Liver (tissue), 9 donors: ENCODE results near the gene RASGRF2. TPM values are rescaled to one million over a fixed set of nuclear protein-coding genes. Genes with fewer than 3 reads are reported as not detected.

Experiments
- DNase-seq: peaks from one replicate; pipeline ENCODE4 v3.0.0-alpha.2; 2017; ENCODE audit warnings: low spot score
- H3K27ac ChIP-seq, 2 donors: one replicate each; pipeline ENCODE4 v1.7.0; 2013; ENCODE audit warnings: inconsistent platforms in 2 of 2, low read length in 2 of 2, control low read depth in 1 of 2, low read depth in 1 of 2, mild to moderate bottlenecking in 1 of 2
- H3K27me3 ChIP-seq, 4 donors: one replicate each; pipeline versions ENCODE4 v1.6.1 to v1.7.0; 2013; ENCODE audit warnings: low read length in 3 of 4, inconsistent platforms in 1 of 4, mild to moderate bottlenecking in 1 of 4, moderate library complexity in 1 of 4; ENCODE audit not compliant: control insufficient read depth in 4 of 4, insufficient read depth in 4 of 4
- H3K36me3 ChIP-seq, 4 donors: one replicate each; pipeline versions ENCODE4 v1.6.1 to v1.7.0; 2013; ENCODE audit warnings: low read length in 3 of 4, mild to moderate bottlenecking in 3 of 4, low read depth in 1 of 4, moderate library complexity in 1 of 4; ENCODE audit not compliant: control insufficient read depth in 4 of 4, insufficient read depth in 3 of 4
- H3K4me1 ChIP-seq, 4 donors: one replicate each; pipeline versions ENCODE4 v1.6.1 to v1.7.0; 2013; ENCODE audit warnings: low read length in 3 of 4, mild to moderate bottlenecking in 3 of 4, moderate library complexity in 1 of 4; ENCODE audit not compliant: control insufficient read depth in 4 of 4, insufficient read depth in 4 of 4
- H3K4me3 ChIP-seq, 3 donors: one replicate each; pipeline versions ENCODE4 v1.6.1 to v1.7.0; 2013; ENCODE audit warnings: low read length in 3 of 3, control low read depth in 1 of 3, low read depth in 1 of 3, mild to moderate bottlenecking in 1 of 3
- H3K9ac ChIP-seq, 2 donors: one replicate each; pipeline ENCODE4 v1.7.0; 2013; ENCODE audit warnings: low read length in 2 of 2, mild to moderate bottlenecking in 2 of 2, moderate library complexity in 2 of 2, control low read depth in 1 of 2, low read depth in 1 of 2
- H3K9me3 ChIP-seq, 4 donors: one replicate each; pipeline versions ENCODE4 v1.6.1 to v1.7.0; 2013; ENCODE audit warnings: low read length in 3 of 4; ENCODE audit not compliant: control insufficient read depth in 4 of 4
- EGR1 ChIP-seq, 2 donors: IDR thresholded peaks; 2 replicates each; pipeline ENCODE4 v1.6.1; 2016 to 2018; ENCODE audit warnings: antibody characterized with exemption in 2 of 2, low read depth in 2 of 2
- FOXA1 ChIP-seq: IDR thresholded peaks from 2 replicates; pipeline ENCODE4 v1.6.1; 2016; ENCODE audit warnings: antibody characterized with exemption
- FOXA2 ChIP-seq: IDR thresholded peaks from 2 replicates; pipeline ENCODE4 v1.6.1; 2016; ENCODE audit warnings: antibody characterized with exemption
- GABPA ChIP-seq, 2 donors: IDR thresholded peaks in 1 of 2; conservative IDR thresholded peaks in 1 of 2; 2 replicates each; pipeline ENCODE4 v1.6.1; 2016; ENCODE audit warnings: antibody characterized with exemption in 2 of 2, mild to moderate bottlenecking in 1 of 2, moderate library complexity in 1 of 2
- HNF4A ChIP-seq, 2 donors: conservative IDR thresholded peaks; 2 replicates each; pipeline ENCODE4 v1.6.1; 2016; ENCODE audit warnings: antibody characterized with exemption in 2 of 2, mild to moderate bottlenecking in 2 of 2
- HNF4G ChIP-seq: IDR thresholded peaks from 2 replicates; pipeline ENCODE4 v1.6.1; 2016; ENCODE audit warnings: antibody characterized with exemption
- JUND ChIP-seq, 2 donors: IDR thresholded peaks; 2 replicates each; pipeline ENCODE4 v1.6.1; 2016; ENCODE audit warnings: antibody characterized with exemption in 2 of 2
- NR2F2 ChIP-seq: IDR thresholded peaks from 2 replicates; pipeline ENCODE4 v1.6.1; 2016; ENCODE audit warnings: antibody characterized with exemption
- RAD21 ChIP-seq, 2 donors: IDR thresholded peaks; 2 replicates each; pipeline ENCODE4 v1.6.1; 2016; ENCODE audit warnings: antibody characterized with exemption in 2 of 2, mild to moderate bottlenecking in 2 of 2
- RXRA ChIP-seq, 2 donors: IDR thresholded peaks; 2 replicates each; pipeline ENCODE4 v1.6.1; 2017 to 2018; ENCODE audit warnings: antibody characterized with exemption in 2 of 2, mild to moderate bottlenecking in 1 of 2
- SP1 ChIP-seq: IDR thresholded peaks from 2 replicates; pipeline ENCODE4 v1.6.1; 2018; ENCODE audit warnings: antibody characterized with exemption, mild to moderate bottlenecking
- TAF1 ChIP-seq: conservative IDR thresholded peaks from 2 replicates; pipeline ENCODE4 v1.6.1; 2016; ENCODE audit warnings: antibody characterized with exemption, mild to moderate bottlenecking
- YY1 ChIP-seq: IDR thresholded peaks from 2 replicates; pipeline ENCODE4 v1.6.1; 2016; ENCODE audit warnings: antibody characterized with exemption, mild to moderate bottlenecking
- WGBS: extraction: QIAGEN DNeasy Blood & Tissue Kit; methylation state at CpG from one replicate; pipeline ENCODE4 v1.1.7; 2013; 5-methylcytosine and 5-hydroxymethylcytosine counted together
- polyA plus RNA-seq, 2 donors: library from polyadenylated mRNA; stranded (reverse) in 1 of 2; unstranded in 1 of 2; fragments of 200-250 nt in 1 of 2; fragments of >200 nt in 1 of 2; fragmentation: Nextera tagmentation in 1 of 2; extraction: Ambion mirVana in 1 of 2; gene quantifications; one replicate each; pipeline versions ENCODE4 v1.2.1 to v1.2.3, GENCODE V29; 2013 to 2015
- total RNA-seq, 2 donors: library from RNA; depleted of rRNA; stranded (reverse); fragments of >200 nt; gene quantifications; one replicate each; pipeline ENCODE4 v1.2.3, GENCODE V29; 2014
- TF ChIP-seq, protein P1 (sequence below): IDR thresholded peaks from 2 replicates; pipeline ENCODE4 v1.6.1; 2016; ENCODE audit warnings: antibody characterized with exemption
- TF ChIP-seq, protein P2 (sequence below): IDR thresholded peaks from 2 replicates; pipeline ENCODE4 v1.6.1; 2016; ENCODE audit warnings: antibody characterized with exemption
- TF ChIP-seq, protein P3 (sequence below): fragments of 150-350 bp; IDR thresholded peaks from 2 replicates; pipeline ENCODE4 v1.5.1; 2017; ENCODE audit warnings: improper control_type of control experiment, low read depth, low read length; ENCODE audit not compliant: missing input control
- TF ChIP-seq, protein P4 (sequence below): IDR thresholded peaks from 2 replicates; pipeline ENCODE4 v1.6.1; 2016; ENCODE audit warnings: antibody characterized with exemption
- TF ChIP-seq, protein P5 (sequence below): IDR thresholded peaks from 2 replicates; pipeline ENCODE4 v1.6.1; 2016; ENCODE audit warnings: antibody characterized with exemption, mild to moderate bottlenecking
- donor health status: healthy.
- donor health status: healthy.
- donor health status: healthy.
- donor health status: healthy.
- donor health status: healthy.

RASGRF2 gene
- total and polyA plus RNA-seq, 4 donors: 0.12 to 3.3 (median 0.23) TPM

DNA sequence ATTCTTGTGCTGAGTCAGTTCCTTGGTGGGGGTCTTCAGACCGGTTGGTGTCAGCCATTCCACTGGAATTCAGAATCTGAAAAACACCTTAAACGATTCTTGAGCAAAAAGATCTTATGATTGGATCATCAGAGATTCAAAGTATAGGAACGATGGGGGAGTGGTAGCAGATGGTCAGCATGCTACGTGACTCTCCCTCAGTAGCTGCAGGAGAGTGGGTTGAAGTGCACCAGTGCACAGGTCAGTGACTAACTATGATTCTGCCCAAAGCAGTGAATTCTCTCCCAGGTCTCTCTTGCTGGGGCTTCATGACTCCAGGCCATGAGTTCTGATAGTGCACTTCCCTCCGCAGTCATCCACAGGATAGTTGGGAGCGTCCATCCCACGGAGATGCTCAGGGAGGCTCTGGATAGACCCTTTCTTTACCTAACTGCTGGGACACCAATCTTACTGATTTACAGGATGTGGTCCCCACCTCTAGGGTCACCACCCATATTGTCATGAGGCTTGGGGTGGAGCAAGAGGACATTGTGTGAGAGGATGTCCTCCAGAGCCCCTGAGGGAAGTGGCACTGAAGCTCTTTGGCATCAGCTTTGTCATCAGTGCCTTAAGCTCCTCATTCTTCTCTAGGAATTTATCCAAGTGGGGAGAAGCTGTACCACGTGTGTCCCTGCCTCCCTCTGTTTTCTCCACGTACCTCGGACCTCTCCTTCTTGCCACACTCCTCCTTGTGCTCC is 62.0 kb downstream of the RASGRF2 start:
- Histone ChIP-seq H3K36me3 (no peaks in the 10 kb centered on the region), H3K27me3 (no peaks in the 10 kb centered on the region), H3K9me3 (no peaks in the 10 kb centered on the region), H3K9ac (no peak overlapping the region), H3K4me1 (no peaks in the 10 kb centered on the region), H3K4me3 (no peak overlapping the region), H3K27ac (no peak overlapping the region)
- TF ChIP-seq SP1: no peak
- DNase-seq: no peak
- 87% methylated on average over 10 of the region's 10 CpGs for WGBS

DNA sequence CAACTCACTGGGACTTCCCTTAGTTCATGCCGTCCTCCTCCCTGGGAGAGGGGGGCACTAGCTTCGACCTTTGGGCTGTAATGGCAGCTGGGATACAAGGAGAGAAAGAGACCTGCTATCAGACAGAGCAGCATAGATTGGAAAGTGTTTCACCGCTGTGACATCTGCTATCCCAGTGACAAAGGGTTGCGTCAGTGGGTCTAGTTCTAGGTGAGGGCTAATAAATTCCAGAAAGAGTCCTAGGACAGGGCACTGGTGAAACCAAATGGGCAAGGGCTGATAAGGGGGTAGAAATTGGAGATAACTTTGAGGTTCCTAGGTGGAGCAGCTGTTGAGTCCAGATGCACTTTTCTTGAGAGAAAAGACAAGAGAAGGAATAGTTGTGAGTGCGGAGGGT is 62.5 kb downstream of the RASGRF2 start:
- no peaks in the 10 kb centered on the region for H3K9me3 ChIP-seq
- H3K27ac ChIP-seq: no peak overlapping the region
- DNase-seq: no peak
- 85% methylated on average over 5 of the region's 5 CpGs for WGBS
- no peak overlapping the region for H3K9ac ChIP-seq
- H3K4me3 ChIP-seq: no peak overlapping the region
- H3K27me3 ChIP-seq: no peaks in the 10 kb centered on the region
- H3K36me3 ChIP-seq: no peaks in the 10 kb centered on the region
- TF ChIP-seq, protein P1, sequence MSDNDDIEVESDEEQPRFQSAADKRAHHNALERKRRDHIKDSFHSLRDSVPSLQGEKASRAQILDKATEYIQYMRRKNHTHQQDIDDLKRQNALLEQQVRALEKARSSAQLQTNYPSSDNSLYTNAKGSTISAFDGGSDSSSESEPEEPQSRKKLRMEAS: no peak
- TF ChIP-seq, protein P2, sequence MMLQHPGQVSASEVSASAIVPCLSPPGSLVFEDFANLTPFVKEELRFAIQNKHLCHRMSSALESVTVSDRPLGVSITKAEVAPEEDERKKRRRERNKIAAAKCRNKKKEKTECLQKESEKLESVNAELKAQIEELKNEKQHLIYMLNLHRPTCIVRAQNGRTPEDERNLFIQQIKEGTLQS: no peak
- no peak for TF ChIP-seq SP1
- TF ChIP-seq, protein P3, sequence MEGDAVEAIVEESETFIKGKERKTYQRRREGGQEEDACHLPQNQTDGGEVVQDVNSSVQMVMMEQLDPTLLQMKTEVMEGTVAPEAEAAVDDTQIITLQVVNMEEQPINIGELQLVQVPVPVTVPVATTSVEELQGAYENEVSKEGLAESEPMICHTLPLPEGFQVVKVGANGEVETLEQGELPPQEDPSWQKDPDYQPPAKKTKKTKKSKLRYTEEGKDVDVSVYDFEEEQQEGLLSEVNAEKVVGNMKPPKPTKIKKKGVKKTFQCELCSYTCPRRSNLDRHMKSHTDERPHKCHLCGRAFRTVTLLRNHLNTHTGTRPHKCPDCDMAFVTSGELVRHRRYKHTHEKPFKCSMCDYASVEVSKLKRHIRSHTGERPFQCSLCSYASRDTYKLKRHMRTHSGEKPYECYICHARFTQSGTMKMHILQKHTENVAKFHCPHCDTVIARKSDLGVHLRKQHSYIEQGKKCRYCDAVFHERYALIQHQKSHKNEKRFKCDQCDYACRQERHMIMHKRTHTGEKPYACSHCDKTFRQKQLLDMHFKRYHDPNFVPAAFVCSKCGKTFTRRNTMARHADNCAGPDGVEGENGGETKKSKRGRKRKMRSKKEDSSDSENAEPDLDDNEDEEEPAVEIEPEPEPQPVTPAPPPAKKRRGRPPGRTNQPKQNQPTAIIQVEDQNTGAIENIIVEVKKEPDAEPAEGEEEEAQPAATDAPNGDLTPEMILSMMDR: no peak
- no peak for TF ChIP-seq RAD21 (IDR thresholded peaks at IDR 0.05)
- TF ChIP-seq HNF4A (conservative IDR thresholded peaks at IDR 0.05): no peak
- TF ChIP-seq HNF4G: no peak
- TF ChIP-seq GABPA (IDR thresholded peaks at IDR 0.05 in 1 of 2, conservative IDR thresholded peaks at IDR 0.05 in 1 of 2): no peak
- no peak for TF ChIP-seq TAF1
- TF ChIP-seq FOXA2: no peak
- no peak for TF ChIP-seq EGR1 (IDR thresholded peaks at IDR 0.05; ENCODE audit: low read depth in 2 of 2)
- no peak for TF ChIP-seq YY1
- TF ChIP-seq, protein P4, sequence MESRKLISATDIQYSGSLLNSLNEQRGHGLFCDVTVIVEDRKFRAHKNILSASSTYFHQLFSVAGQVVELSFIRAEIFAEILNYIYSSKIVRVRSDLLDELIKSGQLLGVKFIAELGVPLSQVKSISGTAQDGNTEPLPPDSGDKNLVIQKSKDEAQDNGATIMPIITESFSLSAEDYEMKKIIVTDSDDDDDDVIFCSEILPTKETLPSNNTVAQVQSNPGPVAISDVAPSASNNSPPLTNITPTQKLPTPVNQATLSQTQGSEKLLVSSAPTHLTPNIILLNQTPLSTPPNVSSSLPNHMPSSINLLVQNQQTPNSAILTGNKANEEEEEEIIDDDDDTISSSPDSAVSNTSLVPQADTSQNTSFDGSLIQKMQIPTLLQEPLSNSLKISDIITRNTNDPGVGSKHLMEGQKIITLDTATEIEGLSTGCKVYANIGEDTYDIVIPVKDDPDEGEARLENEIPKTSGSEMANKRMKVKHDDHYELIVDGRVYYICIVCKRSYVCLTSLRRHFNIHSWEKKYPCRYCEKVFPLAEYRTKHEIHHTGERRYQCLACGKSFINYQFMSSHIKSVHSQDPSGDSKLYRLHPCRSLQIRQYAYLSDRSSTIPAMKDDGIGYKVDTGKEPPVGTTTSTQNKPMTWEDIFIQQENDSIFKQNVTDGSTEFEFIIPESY: no peak
- no peak for TF ChIP-seq FOXA1
- no peak for TF ChIP-seq RXRA (IDR thresholded peaks at IDR 0.05)
- no peak for TF ChIP-seq JUND (IDR thresholded peaks at IDR 0.05)
- TF ChIP-seq, protein P5, sequence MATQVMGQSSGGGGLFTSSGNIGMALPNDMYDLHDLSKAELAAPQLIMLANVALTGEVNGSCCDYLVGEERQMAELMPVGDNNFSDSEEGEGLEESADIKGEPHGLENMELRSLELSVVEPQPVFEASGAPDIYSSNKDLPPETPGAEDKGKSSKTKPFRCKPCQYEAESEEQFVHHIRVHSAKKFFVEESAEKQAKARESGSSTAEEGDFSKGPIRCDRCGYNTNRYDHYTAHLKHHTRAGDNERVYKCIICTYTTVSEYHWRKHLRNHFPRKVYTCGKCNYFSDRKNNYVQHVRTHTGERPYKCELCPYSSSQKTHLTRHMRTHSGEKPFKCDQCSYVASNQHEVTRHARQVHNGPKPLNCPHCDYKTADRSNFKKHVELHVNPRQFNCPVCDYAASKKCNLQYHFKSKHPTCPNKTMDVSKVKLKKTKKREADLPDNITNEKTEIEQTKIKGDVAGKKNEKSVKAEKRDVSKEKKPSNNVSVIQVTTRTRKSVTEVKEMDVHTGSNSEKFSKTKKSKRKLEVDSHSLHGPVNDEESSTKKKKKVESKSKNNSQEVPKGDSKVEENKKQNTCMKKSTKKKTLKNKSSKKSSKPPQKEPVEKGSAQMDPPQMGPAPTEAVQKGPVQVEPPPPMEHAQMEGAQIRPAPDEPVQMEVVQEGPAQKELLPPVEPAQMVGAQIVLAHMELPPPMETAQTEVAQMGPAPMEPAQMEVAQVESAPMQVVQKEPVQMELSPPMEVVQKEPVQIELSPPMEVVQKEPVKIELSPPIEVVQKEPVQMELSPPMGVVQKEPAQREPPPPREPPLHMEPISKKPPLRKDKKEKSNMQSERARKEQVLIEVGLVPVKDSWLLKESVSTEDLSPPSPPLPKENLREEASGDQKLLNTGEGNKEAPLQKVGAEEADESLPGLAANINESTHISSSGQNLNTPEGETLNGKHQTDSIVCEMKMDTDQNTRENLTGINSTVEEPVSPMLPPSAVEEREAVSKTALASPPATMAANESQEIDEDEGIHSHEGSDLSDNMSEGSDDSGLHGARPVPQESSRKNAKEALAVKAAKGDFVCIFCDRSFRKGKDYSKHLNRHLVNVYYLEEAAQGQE: no peak
- no peak for TF ChIP-seq NR2F2
- H3K4me1 ChIP-seq: no peaks in the 10 kb centered on the region
